Retinal pigment epithelial cell (primary cell): Measurements from ENCODE around the gene PDE11A.

Experiments
- DNase-seq: peaks from one replicate; pipeline ENCODE4 v3.0.0-alpha.2; 2010; ENCODE audit warnings: low read depth
- H3K4me3 ChIP-seq: 2 replicates; pipeline ENCODE4 v1.5.1; 2011; ENCODE audit warnings: mild to moderate bottlenecking, low read length, control low read depth, moderate library complexity
- TF ChIP-seq, protein P1 (sequence below): conservative IDR thresholded peaks from 2 replicates; pipeline ENCODE4 v1.5.1; 2011; ENCODE audit warnings: low read depth, low read length, control low read depth, inconsistent platforms

PDE11A gene

DNA sequence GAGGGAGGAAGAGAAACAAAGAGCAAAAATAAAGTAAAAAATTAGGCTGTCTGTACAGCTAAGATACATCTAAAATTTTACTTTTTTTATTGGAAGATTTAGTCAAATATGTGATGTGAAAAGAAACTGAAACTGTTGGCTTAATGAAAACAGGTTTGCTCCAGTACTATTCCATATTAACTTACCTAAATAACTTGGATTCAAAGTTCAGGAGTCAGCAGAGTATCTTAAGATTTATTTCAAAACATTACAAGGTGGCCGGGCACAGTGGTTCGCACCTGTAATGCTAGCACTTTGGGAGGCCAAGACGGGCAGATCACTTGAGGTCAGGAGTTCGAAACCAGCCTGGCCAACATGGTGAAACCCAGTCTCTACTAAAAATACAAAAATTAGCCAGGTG, 197.9 kb downstream of the PDE11A start:
- DNase-seq = no peak
- TF ChIP-seq, protein P1, sequence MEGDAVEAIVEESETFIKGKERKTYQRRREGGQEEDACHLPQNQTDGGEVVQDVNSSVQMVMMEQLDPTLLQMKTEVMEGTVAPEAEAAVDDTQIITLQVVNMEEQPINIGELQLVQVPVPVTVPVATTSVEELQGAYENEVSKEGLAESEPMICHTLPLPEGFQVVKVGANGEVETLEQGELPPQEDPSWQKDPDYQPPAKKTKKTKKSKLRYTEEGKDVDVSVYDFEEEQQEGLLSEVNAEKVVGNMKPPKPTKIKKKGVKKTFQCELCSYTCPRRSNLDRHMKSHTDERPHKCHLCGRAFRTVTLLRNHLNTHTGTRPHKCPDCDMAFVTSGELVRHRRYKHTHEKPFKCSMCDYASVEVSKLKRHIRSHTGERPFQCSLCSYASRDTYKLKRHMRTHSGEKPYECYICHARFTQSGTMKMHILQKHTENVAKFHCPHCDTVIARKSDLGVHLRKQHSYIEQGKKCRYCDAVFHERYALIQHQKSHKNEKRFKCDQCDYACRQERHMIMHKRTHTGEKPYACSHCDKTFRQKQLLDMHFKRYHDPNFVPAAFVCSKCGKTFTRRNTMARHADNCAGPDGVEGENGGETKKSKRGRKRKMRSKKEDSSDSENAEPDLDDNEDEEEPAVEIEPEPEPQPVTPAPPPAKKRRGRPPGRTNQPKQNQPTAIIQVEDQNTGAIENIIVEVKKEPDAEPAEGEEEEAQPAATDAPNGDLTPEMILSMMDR = no peak

DNA sequence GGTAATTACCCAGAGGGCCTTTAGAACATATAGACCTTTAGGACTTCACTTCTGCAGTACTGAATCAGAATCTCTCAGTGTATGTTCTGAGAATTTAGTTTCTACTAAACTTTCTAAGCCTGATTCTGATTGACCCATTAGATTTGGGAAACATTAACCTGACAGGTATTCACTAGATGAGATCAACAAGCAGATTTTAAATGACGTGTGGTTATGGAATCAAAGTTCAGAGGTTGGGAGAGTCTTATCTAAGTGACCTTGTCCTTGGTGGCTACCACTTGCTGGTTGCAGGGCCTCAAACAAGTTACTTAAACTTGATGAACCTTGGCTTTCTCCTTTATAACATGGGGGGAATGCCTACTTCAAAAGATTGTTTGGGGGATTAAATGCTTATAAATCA, 198.7 kb downstream of the PDE11A start:
- no peak overlapping the region for H3K4me3 ChIP-seq
- TF ChIP-seq, protein P1 = no peak
- DNase-seq = no peak

More for the DNA sequence above, 197.9 kb downstream of the PDE11A start:
- no peak overlapping the region for H3K4me3 ChIP-seq

DNA sequence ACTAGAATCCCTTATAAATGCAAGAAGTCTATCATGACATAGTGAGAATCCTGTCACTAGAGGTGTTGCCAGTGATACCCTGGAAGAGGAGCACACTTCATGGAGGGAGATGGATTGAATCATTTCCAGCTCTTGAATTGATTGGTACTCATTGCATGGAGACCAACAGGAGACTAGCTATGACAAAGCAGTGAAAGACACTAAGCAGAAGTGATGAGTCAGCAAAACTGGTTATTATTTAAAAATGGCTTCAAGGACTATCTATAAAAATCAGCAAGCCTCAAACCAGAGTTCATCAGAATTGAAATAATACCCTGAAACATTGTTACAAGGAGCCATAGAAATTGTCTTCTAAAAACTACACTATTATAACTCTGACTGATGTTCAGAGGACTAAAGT, 200.3 kb downstream of the PDE11A start:
- TF ChIP-seq, protein P1 = no peak
- H3K4me3 ChIP-seq = no peak overlapping the region
- DNase-seq = no peak

DNA sequence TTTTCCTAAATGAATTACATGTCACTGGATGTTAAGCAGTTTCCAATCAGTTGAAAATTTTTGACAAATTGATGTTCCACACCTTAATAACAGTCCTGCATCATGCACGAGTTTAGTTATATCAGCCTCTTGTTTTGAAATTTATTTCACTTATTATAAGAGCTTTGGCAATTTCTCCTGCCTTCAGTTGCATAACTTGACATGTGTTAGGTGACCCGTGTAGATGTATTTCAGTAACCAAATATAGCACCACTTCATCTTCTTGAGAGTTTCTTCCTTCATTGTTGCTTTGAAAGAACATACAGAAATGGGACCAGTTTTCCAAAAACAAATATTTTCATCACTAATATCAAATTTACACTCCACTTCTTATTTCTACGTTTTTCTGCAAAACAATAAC, 202.7 kb downstream of the PDE11A start:
- TF ChIP-seq, protein P1 = no peak
- DNase-seq = no peak
- no peak overlapping the region for H3K4me3 ChIP-seq

DNA sequence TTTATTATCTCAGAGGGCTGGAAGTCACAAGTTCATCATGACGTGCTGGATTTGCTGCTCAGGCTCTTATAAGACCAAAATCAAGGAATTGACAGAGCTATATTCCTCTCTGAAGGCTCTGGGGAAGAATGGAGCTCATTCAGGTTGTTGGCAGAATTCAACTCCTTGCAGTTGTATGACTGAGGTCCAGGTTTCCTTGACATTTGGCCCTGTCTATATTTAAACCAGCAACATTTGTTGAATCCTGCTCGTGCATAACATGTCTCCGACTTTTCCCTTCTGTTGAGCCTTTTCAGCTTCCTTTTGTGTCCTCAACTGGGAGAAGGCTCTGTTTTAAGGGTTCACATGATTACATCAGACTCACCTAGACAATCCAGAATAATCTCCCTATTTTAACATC, 203.4 kb downstream of the PDE11A start:
- no peak overlapping the region for H3K4me3 ChIP-seq
- TF ChIP-seq, protein P1 = no peak
- DNase-seq = no peak

DNA sequence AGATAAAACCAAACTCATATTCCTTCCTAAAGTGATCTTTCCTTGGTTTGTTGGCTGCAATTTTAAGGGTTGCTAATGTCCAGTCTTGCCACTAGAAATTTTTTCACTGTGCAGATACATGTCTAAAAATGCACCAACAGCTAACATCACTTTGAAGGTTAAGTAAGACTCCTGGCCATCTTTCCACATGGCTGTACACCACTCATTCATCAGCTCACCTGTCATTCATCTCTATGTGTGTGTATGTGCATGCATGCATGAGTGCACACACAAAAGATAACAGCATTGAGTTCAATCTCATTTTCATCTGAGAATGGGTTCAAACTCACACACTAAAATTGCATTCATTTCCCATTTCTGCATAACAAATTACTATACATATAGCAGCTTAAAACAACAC, 203.8 kb downstream of the PDE11A start:
- DNase-seq = peak; percentile 23
- TF ChIP-seq, protein P1 = no peak
- H3K4me3 ChIP-seq = no peak overlapping the region

DNA sequence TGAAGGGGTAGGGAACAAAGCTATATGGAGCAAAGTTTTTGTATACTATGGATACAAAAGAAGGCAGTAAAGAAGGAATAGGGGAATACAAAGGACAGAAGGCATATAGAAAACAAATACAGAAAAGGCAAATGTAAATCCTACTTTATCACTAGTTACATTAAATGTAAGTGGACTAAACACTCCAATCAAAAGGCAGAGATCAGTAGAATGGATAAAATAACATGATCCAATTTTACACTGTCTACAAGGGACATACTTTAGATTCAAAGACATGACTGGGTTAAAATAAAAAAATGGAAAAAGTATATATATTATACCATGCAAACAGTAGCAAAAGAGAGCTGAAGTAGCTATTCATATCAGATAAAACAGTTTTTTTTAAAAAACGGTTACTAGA, 215.0 kb downstream of the PDE11A start:
- DNase-seq = no peak
- TF ChIP-seq, protein P1 = no peak

More for the DNA sequence above, 215.0 kb downstream of the PDE11A start:
- H3K4me3 ChIP-seq = no peak overlapping the region
